ENCODE measurements around the gene BANF1.
"Not testable (repeated sequence)": the region's sequence is repeated elsewhere in the genome, so short reads cannot be mapped to it uniquely, and the experiment has no call there.

BANF1 gene

GRCh38 chr11:66012371-66012945 is 10.2 kb downstream of the BANF1 start:
- Mint-ChIP-seq H3K4me1 (ENCODE audit: low read depth) (no peaks in the 10 kb centered on the region), H3K27ac (no peak overlapping the region), H3K36me3 (ENCODE audit: low read depth) (no peaks in the 10 kb centered on the region), H3K4me3 (no peak overlapping the region), H3K27me3 (ENCODE audit: low read depth) (peaks cover 37% of the 10 kb centered on the region), H3K9me3 (no peaks in the 10 kb centered on the region)

- Mint-ChIP-seq H3K9me3 (no peaks in the 10 kb centered on the region), H3K4me1 (ENCODE audit: low read depth) (no peaks in the 10 kb centered on the region), H3K27ac (no peak overlapping the region), H3K4me3 (no peak overlapping the region), H3K27me3 (ENCODE audit: low read depth) (peaks cover 37% of the 10 kb centered on the region), H3K36me3 (ENCODE audit: low read depth) (no peaks in the 10 kb centered on the region)
Observed at GRCh38 chr11:66012946-66013761, 10.9 kb downstream of the BANF1 start.

- H3K9me3 Mint-ChIP-seq = no peaks in the 10 kb centered on the region
Observed at GRCh38 chr11:66013762-66014100, 11.4 kb downstream of the BANF1 start.

GRCh38 chr11:66014804-66015453 is 12.6 kb downstream of the BANF1 start:
- Mint-ChIP-seq H3K27me3 (ENCODE audit: low read depth) (peaks cover 32% of the 10 kb centered on the region), H3K27ac (no peak overlapping the region)

More at GRCh38 chr11:66013762-66014100, 11.4 kb downstream of the BANF1 start:
- Mint-ChIP-seq H3K27me3 (ENCODE audit: low read depth) (peaks cover 36% of the 10 kb centered on the region), H3K36me3 (ENCODE audit: low read depth) (no peaks in the 10 kb centered on the region), H3K4me3 (no peak overlapping the region), H3K27ac (no peak overlapping the region), H3K4me1 (ENCODE audit: low read depth) (no peaks in the 10 kb centered on the region)

GRCh38 chr11:66015454-66015881 is 13.2 kb downstream of the BANF1 start:
- Mint-ChIP-seq H3K27me3 (ENCODE audit: low read depth) (peaks cover 26% of the 10 kb centered on the region), H3K4me3 (no peak overlapping the region), H3K36me3 (ENCODE audit: low read depth) (no peaks in the 10 kb centered on the region), H3K9me3 (no peaks in the 10 kb centered on the region), H3K4me1 (ENCODE audit: low read depth) (no peaks in the 10 kb centered on the region), H3K27ac (no peak overlapping the region)

More at GRCh38 chr11:66014804-66015453, 12.6 kb downstream of the BANF1 start:
- H3K36me3 Mint-ChIP-seq (ENCODE audit: low read depth) = no peaks in the 10 kb centered on the region
- no peak overlapping the region for H3K4me3 Mint-ChIP-seq
- no peaks in the 10 kb centered on the region for H3K9me3 Mint-ChIP-seq
- H3K4me1 Mint-ChIP-seq (ENCODE audit: low read depth) = no peaks in the 10 kb centered on the region

- no peaks in the 10 kb centered on the region for H3K9me3 Mint-ChIP-seq
- no peaks in the 10 kb centered on the region for H3K36me3 Mint-ChIP-seq (ENCODE audit: low read depth)
- H3K27ac Mint-ChIP-seq = no peak overlapping the region
- H3K4me1 Mint-ChIP-seq (ENCODE audit: low read depth) = no peaks in the 10 kb centered on the region
- no peak overlapping the region for H3K4me3 Mint-ChIP-seq
- H3K27me3 Mint-ChIP-seq (ENCODE audit: low read depth) = peaks cover 20% of the 10 kb centered on the region
Observed at GRCh38 chr11:66015936-66016792, 13.9 kb downstream of the BANF1 start.

- no peaks in the 10 kb centered on the region for H3K9me3 Mint-ChIP-seq
- H3K27ac Mint-ChIP-seq = no peak overlapping the region
- peaks cover 14% of the 10 kb centered on the region for H3K27me3 Mint-ChIP-seq (ENCODE audit: low read depth)
- no peaks in the 10 kb centered on the region for H3K4me1 Mint-ChIP-seq (ENCODE audit: low read depth)
- H3K4me3 Mint-ChIP-seq = no peak overlapping the region
- no peaks in the 10 kb centered on the region for H3K36me3 Mint-ChIP-seq (ENCODE audit: low read depth)
Observed at GRCh38 chr11:66016793-66017177, 14.5 kb downstream of the BANF1 start.

GRCh38 chr11:66017321-66017720 is 15.0 kb downstream of the BANF1 start:
- H3K9me3 Mint-ChIP-seq = no peaks in the 10 kb centered on the region

GRCh38 chr11:66020212-66020611 is 17.9 kb downstream of the BANF1 start:
- no peak overlapping the region for H3K4me3 Mint-ChIP-seq
- H3K4me1 Mint-ChIP-seq (ENCODE audit: low read depth) = peaks cover 5% of the 10 kb centered on the region
- no peak overlapping the region for H3K27ac Mint-ChIP-seq
- H3K27me3 Mint-ChIP-seq (ENCODE audit: low read depth) = peaks cover 10% of the 10 kb centered on the region
- H3K9me3 Mint-ChIP-seq = no peaks in the 10 kb centered on the region
- no peaks in the 10 kb centered on the region for H3K36me3 Mint-ChIP-seq (ENCODE audit: low read depth)

More at GRCh38 chr11:66017321-66017720, 15.0 kb downstream of the BANF1 start:
- no peaks in the 10 kb centered on the region for H3K36me3 Mint-ChIP-seq (ENCODE audit: low read depth)
- no peak overlapping the region for H3K4me3 Mint-ChIP-seq
- H3K27me3 Mint-ChIP-seq (ENCODE audit: low read depth) = peaks cover 14% of the 10 kb centered on the region
- H3K27ac Mint-ChIP-seq = peak overlapping the region; percentile 31
- H3K4me1 Mint-ChIP-seq (ENCODE audit: low read depth) = no peaks in the 10 kb centered on the region

GRCh38 chr11:66020618-66021357 is 18.5 kb downstream of the BANF1 start:
- no peaks in the 10 kb centered on the region for H3K9me3 Mint-ChIP-seq
- peaks cover 10% of the 10 kb centered on the region for H3K27me3 Mint-ChIP-seq (ENCODE audit: low read depth)
- no peak overlapping the region for H3K27ac Mint-ChIP-seq
- no peak overlapping the region for H3K4me3 Mint-ChIP-seq
- no peaks in the 10 kb centered on the region for H3K36me3 Mint-ChIP-seq (ENCODE audit: low read depth)
- peaks cover 5% of the 10 kb centered on the region for H3K4me1 Mint-ChIP-seq (ENCODE audit: low read depth)

GRCh38 chr11:66022401-66023185 is 20.3 kb downstream of the BANF1 start:
- no peaks in the 10 kb centered on the region for H3K9me3 Mint-ChIP-seq
- no peaks in the 10 kb centered on the region for H3K36me3 Mint-ChIP-seq (ENCODE audit: low read depth)
- H3K27ac Mint-ChIP-seq = no peak overlapping the region
- H3K27me3 Mint-ChIP-seq (ENCODE audit: low read depth) = peaks cover 10% of the 10 kb centered on the region
- H3K4me3 Mint-ChIP-seq = peak overlapping the region; percentile 30
- H3K4me1 Mint-ChIP-seq (ENCODE audit: low read depth) = peaks cover 5% of the 10 kb centered on the region

GRCh38 chr11:66023186-66023440 is 20.8 kb downstream of the BANF1 start:
- H3K4me3 Mint-ChIP-seq; H3K4me1 Mint-ChIP-seq (ENCODE audit: low read depth); H3K9me3 Mint-ChIP-seq; H3K27ac Mint-ChIP-seq; H3K36me3 Mint-ChIP-seq (ENCODE audit: low read depth); H3K27me3 Mint-ChIP-seq (ENCODE audit: low read depth): not testable (repeated sequence)

GRCh38 chr11:66026017-66026529 is 23.8 kb downstream of the BANF1 start, which contains the start of gene CATSPER1:
Gene CATSPER1 (minus strand): TSS chr11:66026479. CDS start chr11:66026379, 100 bp downstream.
- Mint-ChIP-seq H3K27ac (no peak within 1 kb of the TSS), H3K4me1 (ENCODE audit: low read depth) (peaks cover 5% of the 10 kb centered on the region), H3K27me3 (ENCODE audit: low read depth) (peaks cover 10% of the 10 kb centered on the region), H3K4me3 (no peak within 1 kb of the TSS), H3K36me3 (ENCODE audit: low read depth) (no peaks in the 10 kb centered on the region), H3K9me3 (no peaks in the 10 kb centered on the region)
